Vagina (tissue), 2 donors: ENCODE data around the gene BFSP1. TPM values are rescaled to one million over a fixed set of nuclear protein-coding genes. Genes with fewer than 3 reads are reported as not detected.

Experiments
- DNase-seq, 2 donors: peaks; one replicate each; pipeline ENCODE4 v3.0.0-alpha.2; 2017; ENCODE audit errors: extremely low spot score in 2 of 2
- H3K27ac ChIP-seq: fragments of 200-600 bp; sonication (generic); one replicate; pipeline ENCODE4 v1.5.1; 2019
- H3K27me3 ChIP-seq: fragments of 200-600 bp; sonication (generic); one replicate; pipeline ENCODE4 v1.5.1; 2019
- H3K36me3 ChIP-seq, 2 donors: fragments of 200-600 bp; sonication (generic); one replicate each; pipeline ENCODE4 v1.5.1; 2017 to 2019
- H3K4me1 ChIP-seq: fragments of 200-600 bp; sonication (generic); one replicate; pipeline ENCODE4 v1.5.1; 2019
- H3K4me3 ChIP-seq, 2 donors: fragments of 200-600 bp; sonication (generic); 1 replicate in 1 of 2; 2 replicates in 1 of 2; pipeline ENCODE4 v1.5.1; 2016 to 2019
- H3K9me3 ChIP-seq: fragments of 200-600 bp; sonication (generic); one replicate; pipeline ENCODE4 v1.5.1; 2019
- POLR2A ChIP-seq, 2 donors: fragments of 450-650 bp; IDR thresholded peaks; one replicate each; pipeline ENCODE4 v1.6.1; 2017; ENCODE audit warnings: antibody characterized with exemption in 2 of 2, mild to moderate bottlenecking in 2 of 2, moderate library complexity in 2 of 2
- POLR2AphosphoS5 ChIP-seq, 2 donors: sonication (generic); formaldehyde crosslinking; IDR thresholded peaks; one replicate each; pipeline ENCODE4 v1.9.0; 2017; ENCODE audit warnings: antibody characterized with exemption in 2 of 2, mild to moderate bottlenecking in 2 of 2, low read depth in 1 of 2; ENCODE audit not compliant: insufficient read depth in 1 of 2
- intact Hi-C: fragments of 100-400 bp; cut with DNase I; formaldehyde crosslinking; loops from one replicate; pipeline ENCODE4 v1.15.1; 2023
- total RNA-seq: library from RNA; depleted of rRNA; stranded (reverse); fragments of >200 nt; gene quantifications from one replicate; pipeline ENCODE4 v1.2.3, GENCODE V29; 2016
- TF ChIP-seq, protein P1 (sequence below), 3 experiments: fragments of 450-650 bp in 2 of 3; fragments of 200-600 bp in 1 of 3; sonication (generic) in 1 of 3; IDR thresholded peaks; one replicate each; pipeline ENCODE4 v1.5.1; 2017 to 2019; ENCODE audit warnings: antibody characterized with exemption in 3 of 3, mild to moderate bottlenecking in 2 of 3, moderate library complexity in 2 of 3

Gene BFSP1
- total RNA-seq, 1 donor from 2014 or later: 0.49 TPM

- TF ChIP-seq POLR2A (IDR thresholded peaks at IDR 0.05) (no peak), POLR2AphosphoS5 (IDR thresholded peaks at IDR 0.05; ENCODE audit: insufficient read depth in 1 of 2, low read depth in 1 of 2) (no peak)
- TF ChIP-seq, protein P1, sequence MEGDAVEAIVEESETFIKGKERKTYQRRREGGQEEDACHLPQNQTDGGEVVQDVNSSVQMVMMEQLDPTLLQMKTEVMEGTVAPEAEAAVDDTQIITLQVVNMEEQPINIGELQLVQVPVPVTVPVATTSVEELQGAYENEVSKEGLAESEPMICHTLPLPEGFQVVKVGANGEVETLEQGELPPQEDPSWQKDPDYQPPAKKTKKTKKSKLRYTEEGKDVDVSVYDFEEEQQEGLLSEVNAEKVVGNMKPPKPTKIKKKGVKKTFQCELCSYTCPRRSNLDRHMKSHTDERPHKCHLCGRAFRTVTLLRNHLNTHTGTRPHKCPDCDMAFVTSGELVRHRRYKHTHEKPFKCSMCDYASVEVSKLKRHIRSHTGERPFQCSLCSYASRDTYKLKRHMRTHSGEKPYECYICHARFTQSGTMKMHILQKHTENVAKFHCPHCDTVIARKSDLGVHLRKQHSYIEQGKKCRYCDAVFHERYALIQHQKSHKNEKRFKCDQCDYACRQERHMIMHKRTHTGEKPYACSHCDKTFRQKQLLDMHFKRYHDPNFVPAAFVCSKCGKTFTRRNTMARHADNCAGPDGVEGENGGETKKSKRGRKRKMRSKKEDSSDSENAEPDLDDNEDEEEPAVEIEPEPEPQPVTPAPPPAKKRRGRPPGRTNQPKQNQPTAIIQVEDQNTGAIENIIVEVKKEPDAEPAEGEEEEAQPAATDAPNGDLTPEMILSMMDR (IDR thresholded peaks at IDR 0.05): no peak
- H3K4me1 ChIP-seq: peaks cover 14% of the 10 kb centered on the region
These were observed 27.7 kb downstream of the BFSP1 start for GRCh38 chr20:17503301-17504065.

DNA sequence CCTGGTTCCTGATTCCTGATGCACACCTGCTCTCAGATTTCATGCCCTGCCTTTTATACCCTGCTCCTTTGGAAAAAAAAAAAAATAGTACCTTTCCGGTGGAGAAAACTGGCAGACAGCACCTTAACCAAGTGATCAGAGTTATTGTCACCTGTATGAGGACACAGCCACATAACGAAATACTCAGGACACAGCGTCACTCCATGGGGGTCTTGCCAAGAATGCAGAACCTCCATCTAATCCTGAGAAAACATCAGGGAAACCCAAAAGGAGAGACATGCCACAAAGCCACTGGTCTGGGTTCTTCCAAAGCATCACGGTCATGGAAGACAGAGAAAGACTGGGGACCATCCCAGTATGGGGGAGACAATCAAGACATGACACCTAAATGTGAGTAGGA lies 29.1 kb downstream of the BFSP1 start:
- Histone ChIP-seq H3K9me3 (no peaks in the 10 kb centered on the region), H3K4me1 (peaks cover 14% of the 10 kb centered on the region), H3K4me3 (no peak overlapping the region), H3K27ac (no peak overlapping the region), H3K27me3 (no peaks in the 10 kb centered on the region), H3K36me3 (no peaks in the 10 kb centered on the region)
- TF ChIP-seq POLR2A (IDR thresholded peaks at IDR 0.05): no peak
- TF ChIP-seq, protein P1 (IDR thresholded peaks at IDR 0.05): no peak
- TF ChIP-seq POLR2AphosphoS5 (IDR thresholded peaks at IDR 0.05; ENCODE audit: insufficient read depth in 1 of 2, low read depth in 1 of 2): no peak
- intact Hi-C loops: loop anchor here (10.0 kb wide), 1 partner anchor 493 kb away; no protein-coding TSS in a partner anchor
- peak in 1 of 2 donors; percentile 31 for DNase-seq

More at GRCh38 chr20:17503301-17504065, 27.7 kb downstream of the BFSP1 start:
- H3K36me3 ChIP-seq: no peaks in the 10 kb centered on the region
- no peak overlapping the region for H3K27ac ChIP-seq
- H3K9me3 ChIP-seq: no peaks in the 10 kb centered on the region
- H3K27me3 ChIP-seq: no peaks in the 10 kb centered on the region
- intact Hi-C loops: loop anchor here (10.0 kb wide), 1 partner anchor 491 kb away; no protein-coding TSS in a partner anchor
- H3K4me3 ChIP-seq: no peak overlapping the region
- DNase-seq: no peak

DNA sequence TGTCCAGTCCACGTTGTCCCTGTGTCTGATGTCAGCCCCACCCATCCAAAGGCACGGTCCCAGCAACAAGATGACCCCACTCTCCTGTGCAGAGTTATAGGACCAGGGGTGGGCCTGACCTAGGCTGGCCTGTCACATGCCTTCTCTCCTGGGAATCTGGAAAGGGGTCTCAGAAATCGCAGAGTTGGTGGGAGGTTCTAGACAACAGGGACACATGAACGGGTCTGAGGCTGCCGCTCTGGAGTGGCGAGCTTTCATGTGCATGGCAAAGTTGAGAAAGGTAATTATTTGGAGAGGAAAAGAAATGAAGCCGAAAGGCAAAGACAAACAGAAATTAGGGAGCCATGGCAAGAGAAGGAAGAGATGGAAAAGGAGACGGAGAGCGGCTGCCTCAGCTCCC lies 29.5 kb downstream of the BFSP1 start:
- no peaks in the 10 kb centered on the region for H3K36me3 ChIP-seq
- intact Hi-C loops: loop anchor here (10.0 kb wide), 1 partner anchor 493 kb away; no protein-coding TSS in a partner anchor
- peaks cover 14% of the 10 kb centered on the region for H3K4me1 ChIP-seq
- DNase-seq: peak in 1 of 2 donors; percentile 46
- H3K4me3 ChIP-seq: no peak overlapping the region
- no peaks in the 10 kb centered on the region for H3K9me3 ChIP-seq
- no peak for TF ChIP-seq POLR2A (IDR thresholded peaks at IDR 0.05)
- no peak for TF ChIP-seq POLR2AphosphoS5 (IDR thresholded peaks at IDR 0.05; ENCODE audit: insufficient read depth in 1 of 2, low read depth in 1 of 2)
- TF ChIP-seq, protein P1 (IDR thresholded peaks at IDR 0.05): no peak
- H3K27me3 ChIP-seq: no peaks in the 10 kb centered on the region
- no peak overlapping the region for H3K27ac ChIP-seq

DNA sequence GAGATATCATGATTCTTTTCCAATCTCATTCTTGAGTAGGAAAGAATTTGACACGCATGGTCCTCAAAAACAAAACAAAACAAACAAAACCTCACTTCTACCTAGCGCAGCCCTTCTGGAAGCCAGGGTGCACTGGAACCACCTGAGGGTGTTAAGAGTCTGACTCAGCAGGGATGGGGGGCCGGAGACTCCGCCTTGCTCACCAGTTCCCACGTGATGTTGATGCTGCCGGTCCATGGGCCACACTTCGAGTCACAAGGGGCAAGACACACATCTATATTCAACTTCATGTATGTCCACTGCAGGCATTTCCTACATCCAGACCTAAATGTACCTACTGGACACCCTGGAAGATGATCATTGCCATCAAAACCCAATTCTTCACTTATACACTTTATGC lies 30.4 kb downstream of the BFSP1 start:
- no peaks in the 10 kb centered on the region for H3K27me3 ChIP-seq
- no peaks in the 10 kb centered on the region for H3K9me3 ChIP-seq
- H3K4me3 ChIP-seq: no peak overlapping the region
- DNase-seq: no peak
- intact Hi-C loops: loop anchor here (10.0 kb wide), 1 partner anchor 494 kb away; no protein-coding TSS in a partner anchor
- peaks cover 14% of the 10 kb centered on the region for H3K4me1 ChIP-seq
- no peaks in the 10 kb centered on the region for H3K36me3 ChIP-seq
- H3K27ac ChIP-seq: no peak overlapping the region
- TF ChIP-seq, protein P1 (IDR thresholded peaks at IDR 0.05): no peak
- no peak for TF ChIP-seq POLR2AphosphoS5 (IDR thresholded peaks at IDR 0.05; ENCODE audit: insufficient read depth in 1 of 2, low read depth in 1 of 2)
- no peak for TF ChIP-seq POLR2A (IDR thresholded peaks at IDR 0.05)

DNA sequence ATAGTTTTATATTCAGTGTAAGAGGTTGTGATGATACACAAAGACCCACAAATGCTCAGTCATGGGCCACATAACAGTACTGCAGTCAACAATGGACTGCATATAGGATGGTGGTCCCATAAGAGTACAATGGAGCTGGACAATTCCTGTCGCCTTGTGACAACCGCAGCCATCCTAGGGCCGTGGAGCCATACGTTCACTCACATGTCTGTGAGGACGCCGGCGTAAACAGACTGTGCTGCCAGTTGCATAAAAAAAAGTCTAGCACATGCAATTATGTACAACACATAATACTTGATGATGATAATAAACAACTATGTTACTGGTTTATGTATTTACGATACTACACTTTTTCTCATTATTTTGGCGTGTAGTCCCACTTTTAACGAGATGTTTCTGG lies 30.9 kb downstream of the BFSP1 start:
- TF ChIP-seq, protein P1 (IDR thresholded peaks at IDR 0.05): no peak
- no peak for TF ChIP-seq POLR2AphosphoS5 (IDR thresholded peaks at IDR 0.05; ENCODE audit: insufficient read depth in 1 of 2, low read depth in 1 of 2)
- TF ChIP-seq POLR2A (IDR thresholded peaks at IDR 0.05): no peak
- peak in 1 of 2 donors; percentile 14 for DNase-seq
- H3K27ac ChIP-seq: no peak overlapping the region
- H3K36me3 ChIP-seq: no peaks in the 10 kb centered on the region
- peaks cover 8% of the 10 kb centered on the region for H3K4me1 ChIP-seq
- no peaks in the 10 kb centered on the region for H3K27me3 ChIP-seq
- no peaks in the 10 kb centered on the region for H3K9me3 ChIP-seq
- H3K4me3 ChIP-seq: no peak overlapping the region
- intact Hi-C loops: loop anchor here (10.0 kb wide), 1 partner anchor 495 kb away; no protein-coding TSS in a partner anchor
